MCF 10A (cell line): ENCODE measurements around the gene CDK5RAP1. TPM values are rescaled to one million over a fixed set of nuclear protein-coding genes. Genes with fewer than 3 reads are reported as not detected.

Experiments
- Bru-seq: library from RNA; stranded (reverse); fragments of 400-500 nt; gene quantifications from one replicate; lab custom pipeline; 2021; lab: Mats Ljungman, UMichigan
- BruChase-seq, 2 experiments: library from RNA; stranded (reverse); fragments of 400-500 nt; gene quantifications; one replicate each; lab custom pipeline; 2021; lab: Mats Ljungman, UMichigan
- BruUV-seq: library from RNA; stranded (reverse); fragments of 400-500 nt; replicated peaks from 2 replicates; lab custom pipeline; 2021; lab: Mats Ljungman, UMichigan
- CTCF ChIA-PET: fragments of 300-600 bp; sonication (Branson Sonifier 250); formaldehyde crosslinking; extraction: SDS; loops from one replicate; lab custom pipeline; 2021; ENCODE audit warnings: antibody characterized with exemption, inconsistent platforms; lab: Yijun Ruan, JAX
- POLR2A ChIA-PET: fragments of 300-600, 350-650 bp; sonication (Branson Sonifier 250); formaldehyde crosslinking; extraction: SDS; loops from one replicate; lab custom pipeline; 2020; ENCODE audit warnings: antibody characterized with exemption, inconsistent platforms; lab: Yijun Ruan, JAX
- DNase-seq: peaks from one replicate; pipeline ENCODE4 v3.0.0-alpha.2; 2018; ENCODE audit not compliant: unreplicated experiment
- H3K27ac Mint-ChIP-seq: one replicate; pipeline ENCODE4 v1.8.0; 2022; ENCODE audit warnings: mild to moderate bottlenecking, low read depth, mixed read lengths; ENCODE audit not compliant: unreplicated experiment
- H3K27me3 Mint-ChIP-seq: one replicate; pipeline ENCODE4 v1.8.0; 2022; ENCODE audit warnings: mixed read lengths; ENCODE audit not compliant: insufficient read depth, unreplicated experiment
- H3K36me3 Mint-ChIP-seq: one replicate; pipeline ENCODE4 v1.8.0; 2022; ENCODE audit warnings: mild to moderate bottlenecking, moderate library complexity, mixed read lengths; ENCODE audit not compliant: insufficient read depth, unreplicated experiment
- H3K4me1 Mint-ChIP-seq: one replicate; pipeline ENCODE4 v1.8.0; 2022; ENCODE audit warnings: mixed read lengths; ENCODE audit not compliant: insufficient read depth, unreplicated experiment
- H3K4me3 Mint-ChIP-seq: one replicate; pipeline ENCODE4 v1.8.0; 2022; ENCODE audit warnings: mild to moderate bottlenecking, moderate library complexity, mixed read lengths; ENCODE audit not compliant: unreplicated experiment
- H3K9me3 Mint-ChIP-seq: one replicate; pipeline ENCODE4 v1.8.0; 2022; ENCODE audit warnings: mixed read lengths; ENCODE audit not compliant: unreplicated experiment
- intact Hi-C: fragments of 100-400 bp; cut with micrococcal nuclease; formaldehyde crosslinking; loops from 2 replicates; pipeline ENCODE4 v1.14.1; 2022
- long read RNA-seq: library from polyadenylated mRNA; stranded (forward); transcript quantifications from one replicate; pipeline ENCODE4 v2.0.0, GENCODE V29; 2022
- total RNA-seq: library from RNA; stranded (reverse); gene quantifications from 2 replicates; pipeline ENCODE4 v1.2.3, GENCODE V29; 2022
- TF ChIP-seq, protein P1 (sequence below): fragments of 200-600 bp; IDR thresholded peaks from one replicate; pipeline ENCODE4 v1.8.0; 2022; ENCODE audit warnings: antibody characterized with exemption, mild to moderate bottlenecking; ENCODE audit not compliant: unreplicated experiment

The CDK5RAP1 gene, protein sequence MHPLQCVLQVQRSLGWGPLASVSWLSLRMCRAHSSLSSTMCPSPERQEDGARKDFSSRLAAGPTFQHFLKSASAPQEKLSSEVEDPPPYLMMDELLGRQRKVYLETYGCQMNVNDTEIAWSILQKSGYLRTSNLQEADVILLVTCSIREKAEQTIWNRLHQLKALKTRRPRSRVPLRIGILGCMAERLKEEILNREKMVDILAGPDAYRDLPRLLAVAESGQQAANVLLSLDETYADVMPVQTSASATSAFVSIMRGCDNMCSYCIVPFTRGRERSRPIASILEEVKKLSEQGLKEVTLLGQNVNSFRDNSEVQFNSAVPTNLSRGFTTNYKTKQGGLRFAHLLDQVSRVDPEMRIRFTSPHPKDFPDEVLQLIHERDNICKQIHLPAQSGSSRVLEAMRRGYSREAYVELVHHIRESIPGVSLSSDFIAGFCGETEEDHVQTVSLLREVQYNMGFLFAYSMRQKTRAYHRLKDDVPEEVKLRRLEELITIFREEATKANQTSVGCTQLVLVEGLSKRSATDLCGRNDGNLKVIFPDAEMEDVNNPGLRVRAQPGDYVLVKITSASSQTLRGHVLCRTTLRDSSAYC
- total RNA-seq (41.0 and 45.0 TPM in 2 replicates), Bru-seq, nascent RNA (percentile 69 among the genes with signal in this experiment), BruChase-seq, experiment 1, labeled RNA remaining after a 6-hour chase (percentile 74 among the genes with signal in this experiment), BruChase-seq, experiment 2, labeled RNA remaining after a 2-hour chase (percentile 75 among the genes with signal in this experiment)
- long read RNA-seq, transcript CDK5RAP1-202 (14 exons, 2,122 nt) = major isoform, 113 of 163 reads
- long read RNA-seq, partial matches to known transcripts = 5 of 163 reads
- long read RNA-seq, other reads (novel, unspliced or antisense) = 41 of 163 reads

DNA sequence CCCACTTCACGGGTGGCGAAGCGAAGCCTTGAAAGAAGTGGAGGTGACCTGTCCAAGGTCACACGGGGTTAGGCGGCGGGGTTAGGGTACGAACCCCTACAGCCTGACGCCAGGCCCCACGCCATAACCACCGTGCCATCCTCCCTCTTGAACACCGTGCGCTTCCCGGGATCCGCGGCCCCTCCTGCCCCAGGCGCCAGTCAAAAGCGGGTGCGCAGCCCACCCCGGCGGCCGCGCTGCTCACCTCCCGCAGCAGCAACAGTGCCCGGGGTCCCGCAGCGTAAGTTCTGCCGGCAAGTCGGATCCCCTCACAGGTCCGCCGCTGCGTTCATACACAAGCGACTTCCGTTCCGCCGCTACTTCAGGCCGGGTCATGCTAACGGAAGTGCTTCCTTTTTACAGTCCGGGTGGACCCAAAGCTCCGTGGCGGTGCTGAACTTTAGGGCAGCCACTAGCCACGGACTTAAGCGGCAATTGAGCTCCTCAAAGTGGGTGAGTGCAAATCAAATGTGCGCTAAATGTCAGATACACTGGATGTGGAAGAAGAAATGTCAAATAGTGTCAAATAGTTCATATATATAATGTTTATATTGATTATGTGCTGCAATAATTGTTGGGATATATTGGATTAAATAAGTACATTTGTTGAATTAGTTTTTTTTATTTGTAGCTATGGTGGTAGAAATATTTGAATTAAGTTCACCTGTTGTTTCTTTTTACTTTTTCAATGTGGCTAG lies at the start of gene CDK5RAP1:
TSS of gene CDK5RAP1 (minus strand) at position 336 of the 737 bp plus-strand sequence. CDS start 4,455 bp downstream, outside the sequence.
- TF ChIP-seq, protein P1, sequence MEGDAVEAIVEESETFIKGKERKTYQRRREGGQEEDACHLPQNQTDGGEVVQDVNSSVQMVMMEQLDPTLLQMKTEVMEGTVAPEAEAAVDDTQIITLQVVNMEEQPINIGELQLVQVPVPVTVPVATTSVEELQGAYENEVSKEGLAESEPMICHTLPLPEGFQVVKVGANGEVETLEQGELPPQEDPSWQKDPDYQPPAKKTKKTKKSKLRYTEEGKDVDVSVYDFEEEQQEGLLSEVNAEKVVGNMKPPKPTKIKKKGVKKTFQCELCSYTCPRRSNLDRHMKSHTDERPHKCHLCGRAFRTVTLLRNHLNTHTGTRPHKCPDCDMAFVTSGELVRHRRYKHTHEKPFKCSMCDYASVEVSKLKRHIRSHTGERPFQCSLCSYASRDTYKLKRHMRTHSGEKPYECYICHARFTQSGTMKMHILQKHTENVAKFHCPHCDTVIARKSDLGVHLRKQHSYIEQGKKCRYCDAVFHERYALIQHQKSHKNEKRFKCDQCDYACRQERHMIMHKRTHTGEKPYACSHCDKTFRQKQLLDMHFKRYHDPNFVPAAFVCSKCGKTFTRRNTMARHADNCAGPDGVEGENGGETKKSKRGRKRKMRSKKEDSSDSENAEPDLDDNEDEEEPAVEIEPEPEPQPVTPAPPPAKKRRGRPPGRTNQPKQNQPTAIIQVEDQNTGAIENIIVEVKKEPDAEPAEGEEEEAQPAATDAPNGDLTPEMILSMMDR = no peak
- Mint-ChIP-seq H3K4me3 (peak within 1 kb of the TSS; percentile 96), H3K4me1 (peaks cover 17% of the 10 kb centered on the region), H3K9me3 (no peaks in the 10 kb centered on the region), H3K36me3 (peaks cover 16% of the 10 kb centered on the region), H3K27ac (peak within 1 kb of the TSS; percentile 89), H3K27me3 (no peaks in the 10 kb centered on the region)
- intact Hi-C loops = loop anchor here (5.0 kb wide), 1 partner anchor 266 kb away; the partner anchor contains the start of gene ACTL10
- TSS peak; percentile 65 for BruUV-seq
- POLR2A ChIA-PET = interaction anchor here (0.6 to 3.1 kb wide), 24 partner anchors 9 to 846 kb away, joined by 3 to 29 read pairs (median 4); partner anchors contain the start of genes ACTL10, CBFA2T2, CHMP4B and EIF2S2
- DNase-seq = peak; percentile 87
- CTCF ChIA-PET = interaction anchor here (0.5 to 1.8 kb wide), 7 partner anchors 14 to 1834 kb away, joined by 3 to 4 read pairs (median 3); partner anchors contain the start of gene ACTL10

DNA sequence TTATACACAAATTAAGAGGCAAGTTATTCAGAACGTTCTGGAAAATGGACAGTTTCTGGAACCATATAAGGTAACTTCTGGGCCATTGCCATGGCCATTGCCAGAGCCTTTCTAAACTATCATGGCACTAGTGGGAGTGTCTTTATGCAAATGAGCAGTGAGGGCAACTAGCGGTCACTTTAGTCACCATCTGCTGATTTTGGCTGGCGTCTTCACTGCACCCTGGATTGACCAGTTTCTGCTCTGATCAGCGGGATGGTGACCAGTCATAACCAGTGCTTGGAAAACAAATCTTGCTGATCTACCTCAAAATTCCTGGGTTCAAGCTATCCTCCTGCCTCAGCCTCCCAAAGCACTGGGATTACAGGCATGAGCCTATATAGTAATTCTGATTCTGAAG lies 49.5 kb upstream of the CDK5RAP1 start:
- intact Hi-C loops = loop anchor here (10.0 kb wide), 1 partner anchor 284 kb away; the partner anchor contains the start of gene ZNF341
- peak; percentile 60 for DNase-seq

DNA sequence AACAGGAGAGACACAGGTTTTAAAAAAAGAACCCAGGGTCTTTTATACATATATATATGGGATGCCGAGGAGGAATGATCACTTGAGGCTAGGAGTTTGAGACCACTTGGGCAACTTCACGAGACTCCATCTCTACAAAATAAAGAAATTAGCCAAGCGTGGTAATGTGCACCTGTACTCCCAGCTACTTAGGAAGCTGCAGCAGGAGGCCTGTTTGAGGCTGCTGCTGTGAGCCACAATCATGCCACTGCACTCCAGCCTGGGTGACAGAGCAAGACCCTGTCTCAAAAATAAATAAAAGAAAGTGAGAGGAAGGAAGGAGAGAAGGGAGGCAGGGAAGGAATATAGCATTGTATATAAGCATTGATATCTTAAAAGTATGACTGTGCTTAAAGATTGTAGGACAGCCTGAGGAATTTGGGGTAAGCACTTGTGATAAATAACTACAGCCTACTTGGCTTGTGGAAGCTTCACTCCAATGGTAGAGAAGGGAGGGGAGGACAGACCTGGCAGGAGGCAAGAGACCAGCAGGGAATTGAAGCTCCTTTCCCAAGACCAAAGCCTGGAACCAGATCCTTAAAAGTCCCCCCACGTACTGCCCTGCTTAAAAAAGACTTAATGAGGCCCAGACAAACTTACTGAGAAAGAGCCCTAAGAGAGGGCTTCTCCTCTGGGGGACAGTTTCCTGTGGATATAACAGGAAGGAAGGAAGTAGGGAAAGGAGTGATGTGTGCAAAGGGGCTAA lies 44.7 kb upstream of the CDK5RAP1 start:
- ChIA-PET CTCF (interaction anchor here (0.5 to 1.3 kb wide), 8 partner anchors 11 to 1092 kb away, joined by 3 to 6 read pairs (median 4); no protein-coding TSS in a partner anchor), POLR2A (interaction anchor here (0.9 to 1.0 kb wide), 2 partner anchors 10 to 44 kb away, joined by 3 read pairs; partner anchors contain the start of gene CBFA2T2)
- no peaks in the 10 kb centered on the region for H3K36me3 Mint-ChIP-seq
- no peaks in the 10 kb centered on the region for H3K27me3 Mint-ChIP-seq
- H3K4me3 Mint-ChIP-seq = no peak overlapping the region
- intact Hi-C loops = loop anchor here (2.0 kb wide), 1 partner anchor 29 kb away; no protein-coding TSS in a partner anchor
- DNase-seq = no peak
- peaks cover 6% of the 10 kb centered on the region for H3K4me1 Mint-ChIP-seq
- no peaks in the 10 kb centered on the region for H3K9me3 Mint-ChIP-seq
- no peak overlapping the region for H3K27ac Mint-ChIP-seq
- TF ChIP-seq, protein P1 = no peak
- no TSS peak for BruUV-seq

More for the DNA sequence above, 49.5 kb upstream of the CDK5RAP1 start:
- no peak overlapping the region for H3K27ac Mint-ChIP-seq
- TF ChIP-seq, protein P1 = no peak
- no peak overlapping the region for H3K4me3 Mint-ChIP-seq
- H3K36me3 Mint-ChIP-seq = no peaks in the 10 kb centered on the region
- H3K9me3 Mint-ChIP-seq = no peaks in the 10 kb centered on the region
- POLR2A ChIA-PET = no interaction called here
- no TSS peak for BruUV-seq
- CTCF ChIA-PET = interaction anchor here (3.1 kb wide), 1 partner anchor 218 kb away, joined by 18 read pairs; no protein-coding TSS in a partner anchor
- peaks cover 6% of the 10 kb centered on the region for H3K4me1 Mint-ChIP-seq
- H3K27me3 Mint-ChIP-seq = no peaks in the 10 kb centered on the region
